COLO668 (cell line): ENCODE results near the gene HOXA10.

Experiments used
- DNase-seq: peaks from one replicate; lab custom pipeline; 2025; ENCODE audit not compliant: unreplicated experiment; lab: John Stamatoyannopoulos, UW

The HOXA10 gene

GRCh38 chr7:27180431-27181420 lies 6.6 kb upstream of the HOXA10 start:
- DNase-seq, result no peak

- DNase-seq, result peak; percentile 97
Observed at GRCh38 chr7:27179503-27180430, 5.6 kb upstream of the HOXA10 start.

GRCh38 chr7:27179030-27179429 lies 4.9 kb upstream of the HOXA10 start:
- no peak for DNase-seq

- no peak for DNase-seq
Observed at GRCh38 chr7:27178366-27178765, 4.2 kb upstream of the HOXA10 start.

- no peak for DNase-seq
Observed at GRCh38 chr7:27177795-27178320, 3.7 kb upstream of the HOXA10 start.

- no peak for DNase-seq
Observed at GRCh38 chr7:27176962-27177794, 3.1 kb upstream of the HOXA10 start.

GRCh38 chr7:27176524-27176845 lies 2.4 kb upstream of the HOXA10 start:
- no peak for DNase-seq

GRCh38 chr7:27175626-27176523 lies 1.8 kb upstream of the HOXA10 start:
- no peak for DNase-seq

GRCh38 chr7:27174874-27175625 lies 930 bp upstream of the HOXA10 start:
- DNase-seq, result no peak

GRCh38 chr7:27173511-27173955 lies 587 bp downstream of the HOXA10 start:
- peak; percentile 86 for DNase-seq

GRCh38 chr7:27172823-27173510 lies 1.2 kb downstream of the HOXA10 start:
- DNase-seq, result peak; percentile 92

- no peak for DNase-seq
Observed at GRCh38 chr7:27172315-27172774, 1.8 kb downstream of the HOXA10 start.

- DNase-seq, result peak; percentile 73
Observed at GRCh38 chr7:27171637-27172314, 2.3 kb downstream of the HOXA10 start.

GRCh38 chr7:27171325-27171636 lies 2.8 kb downstream of the HOXA10 start:
- peak; percentile 70 for DNase-seq

GRCh38 chr7:27170426-27171324 lies 3.4 kb downstream of the HOXA10 start:
- no peak for DNase-seq

GRCh38 chr7:27169658-27170425 lies 4.3 kb downstream of the HOXA10 start:
- peak; percentile 85 for DNase-seq
